Measurements from ENCODE around the gene MON1B. TPM values are rescaled to one million over a fixed set of nuclear protein-coding genes. Genes with fewer than 3 reads are reported as not detected.

Gene MON1B
- polyA plus RNA-seq, 3 donors = 26.4 to 35.7 (median 35.6) TPM

GRCh38 chr16:77195411-77195810 is 4.4 kb downstream of the MON1B start:
- 100% methylated on average over 6 of the region's 8 CpGs for WGBS (ENCODE audit: insufficient coverage)
- Histone ChIP-seq H2AFZ (ENCODE audit: insufficient read depth, low read depth, low read length, poor library complexity, severe bottlenecking) (no peak overlapping the region), H3K4me1 (ENCODE audit: control insufficient read depth in 1 of 2, insufficient read depth in 2 of 2, low read length in 2 of 2) (peaks cover 16 to 27% of the 10 kb centered on the region in 2 donors), H3K4me2 (replicated peaks; ENCODE audit: extremely low read depth, low read length, poor library complexity, severe bottlenecking) (no peak overlapping the region), H3K9me3 (replicated peaks in 1 of 2; ENCODE audit: control insufficient read depth in 1 of 2, insufficient read depth in 1 of 2, low read length in 2 of 2) (no peaks in the 10 kb centered on the region), H3K4me3 (replicated peaks in 1 of 3; ENCODE audit: low read depth in 2 of 3, low read length in 3 of 3) (no peak overlapping the region), H3K9ac (ENCODE audit: insufficient read depth, low read length, poor library complexity, severe bottlenecking) (no peak overlapping the region), H4K20me1 (ENCODE audit: insufficient read depth, low read length) (peaks cover 60% of the 10 kb centered on the region), H3K79me2 (ENCODE audit: insufficient read depth, low read length) (peaks cover 55% of the 10 kb centered on the region), H3K27me3 (ENCODE audit: control insufficient read depth in 2 of 2, insufficient read depth in 2 of 2, low read length in 2 of 2) (no peaks in the 10 kb centered on the region), H3K36me3 (replicated peaks in 1 of 2; ENCODE audit: control insufficient read depth in 1 of 2, insufficient read depth in 2 of 2, low read length in 2 of 2) (peaks cover 68 to 76% of the 10 kb centered on the region in 2 donors), H3K27ac (ENCODE audit: low read depth in 1 of 2, low read length in 2 of 2) (peak overlapping the region in 1 of 2 donors; percentile 47)
- no peak for TF ChIP-seq CTCF (IDR thresholded peaks at IDR 0.05)
- Mint-ChIP-seq H3K27me3 (ENCODE audit: low read depth in 3 of 3) (no peaks in the 10 kb centered on the region), H3K9me3 (peaks cover 0 to 13% (median 0%) of the 10 kb centered on the region in 7 donors), H3K27ac (peak overlapping the region in 2 of 7 donors; percentile 48), H3K36me3 (peaks cover 76 to 79% of the 10 kb centered on the region in 2 donors), H3K4me3 (no peak overlapping the region), H3K4me1 (peaks cover 29% of the 10 kb centered on the region)
- intact Hi-C loops (cut with micrococcal nuclease) = loop anchor here in 1 of 2 donors (10.0 kb wide), 2 partner anchors 529 to 899 kb away; partner anchors contain the start of genes NUDT7 and WWOX
- DNase-seq = no peak

- TF ChIP-seq CTCF (IDR thresholded peaks at IDR 0.05) = no peak
- Mint-ChIP-seq H3K9me3 (peaks cover 0 to 5% (median 0%) of the 10 kb centered on the region in 7 donors), H3K36me3 (peaks cover 79 to 88% of the 10 kb centered on the region in 2 donors), H3K27ac (peak overlapping the region in 2 of 7 donors; percentile 16 to 52), H3K27me3 (ENCODE audit: low read depth in 3 of 3) (no peaks in the 10 kb centered on the region), H3K4me3 (no peak overlapping the region), H3K4me1 (peaks cover 15% of the 10 kb centered on the region)
- no peaks in the 10 kb centered on the region for H3K27me3 ChIP-seq (ENCODE audit: control insufficient read depth in 2 of 2, insufficient read depth in 2 of 2, low read length in 2 of 2)
- H3K4me3 ChIP-seq (replicated peaks in 1 of 3; ENCODE audit: low read depth in 2 of 3, low read length in 3 of 3) = no peak overlapping the region
- peaks cover 66% of the 10 kb centered on the region for H4K20me1 ChIP-seq (ENCODE audit: insufficient read depth, low read length)
- intact Hi-C loops (cut with micrococcal nuclease) = loop anchor here in 1 of 2 donors (10.0 kb wide), 2 partner anchors 527 to 897 kb away; partner anchors contain the start of genes NUDT7 and WWOX
- no peaks in the 10 kb centered on the region for H3K9me3 ChIP-seq (replicated peaks in 1 of 2; ENCODE audit: control insufficient read depth in 1 of 2, insufficient read depth in 1 of 2, low read length in 2 of 2)
- no peak overlapping the region for H3K4me2 ChIP-seq (replicated peaks; ENCODE audit: extremely low read depth, low read length, poor library complexity, severe bottlenecking)
- WGBS (ENCODE audit: insufficient coverage) = 100% methylated on average over 2 of the region's 2 CpGs
- no peak overlapping the region for H3K9ac ChIP-seq (ENCODE audit: insufficient read depth, low read length, poor library complexity, severe bottlenecking)
- peaks cover 77 to 83% of the 10 kb centered on the region in 2 donors for H3K36me3 ChIP-seq (replicated peaks in 1 of 2; ENCODE audit: control insufficient read depth in 1 of 2, insufficient read depth in 2 of 2, low read length in 2 of 2)
- peaks cover 2 to 10% of the 10 kb centered on the region in 2 donors for H3K4me1 ChIP-seq (ENCODE audit: control insufficient read depth in 1 of 2, insufficient read depth in 2 of 2, low read length in 2 of 2)
- H2AFZ ChIP-seq (ENCODE audit: insufficient read depth, low read depth, low read length, poor library complexity, severe bottlenecking) = no peak overlapping the region
- no peak for DNase-seq
- H3K79me2 ChIP-seq (ENCODE audit: insufficient read depth, low read length) = peaks cover 36% of the 10 kb centered on the region
- H3K27ac ChIP-seq (ENCODE audit: low read depth in 1 of 2, low read length in 2 of 2) = no peak overlapping the region
Measured at GRCh38 chr16:77197747-77198146, 6.8 kb downstream of the MON1B start.
